Ramos (cell line): ENCODE data around the gene DLX2.
"Not testable (repeated sequence)": the region's sequence is repeated elsewhere in the genome, so short reads cannot be mapped to it uniquely, and the experiment has no call there.

Experiments
- in situ Hi-C: fragments of 300-500 bp; cut with MboI; formaldehyde crosslinking; loops from one replicate; pipeline ENCODE4 v1.14.3; 2022; ENCODE audit warnings: low sequenced_read_pairs; ENCODE audit not compliant: unreplicated experiment

Gene DLX2

DNA sequence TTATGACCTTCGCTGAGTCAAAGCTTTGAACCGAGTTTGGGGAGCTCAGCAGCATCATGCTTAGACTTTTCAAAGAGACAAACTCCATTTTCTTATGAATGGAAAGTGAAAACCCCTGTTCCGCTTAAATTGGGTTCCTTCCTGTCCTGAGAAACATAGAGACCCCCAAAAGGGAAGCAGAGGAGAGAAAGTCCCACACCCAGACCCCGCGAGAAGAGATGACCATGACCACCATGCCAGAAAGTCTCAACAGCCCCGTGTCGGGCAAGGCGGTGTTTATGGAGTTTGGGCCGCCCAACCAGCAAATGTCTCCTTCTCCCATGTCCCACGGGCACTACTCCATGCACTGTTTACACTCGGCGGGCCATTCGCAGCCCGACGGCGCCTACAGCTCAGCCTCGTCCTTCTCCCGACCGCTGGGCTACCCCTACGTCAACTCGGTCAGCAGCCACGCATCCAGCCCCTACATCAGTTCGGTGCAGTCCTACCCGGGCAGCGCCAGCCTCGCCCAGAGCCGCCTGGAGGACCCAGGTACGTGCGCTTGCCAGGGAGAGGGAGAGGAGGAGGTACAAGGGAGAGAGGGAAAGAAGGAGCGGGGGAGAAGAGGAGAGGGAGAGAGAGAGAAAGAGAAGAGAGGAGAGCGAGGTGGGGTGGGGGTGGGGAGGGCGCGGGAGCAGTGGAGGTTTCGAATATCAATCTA lies 17.1 kb downstream of the DLX2 start, which contains the start of gene DLX1:
Gene DLX1, plus strand, starts transcription at position 48 of the 700 bp plus-strand sequence. Its CDS starts 171 bp downstream, at position 219.
- in situ Hi-C loops = no loop called here

DNA sequence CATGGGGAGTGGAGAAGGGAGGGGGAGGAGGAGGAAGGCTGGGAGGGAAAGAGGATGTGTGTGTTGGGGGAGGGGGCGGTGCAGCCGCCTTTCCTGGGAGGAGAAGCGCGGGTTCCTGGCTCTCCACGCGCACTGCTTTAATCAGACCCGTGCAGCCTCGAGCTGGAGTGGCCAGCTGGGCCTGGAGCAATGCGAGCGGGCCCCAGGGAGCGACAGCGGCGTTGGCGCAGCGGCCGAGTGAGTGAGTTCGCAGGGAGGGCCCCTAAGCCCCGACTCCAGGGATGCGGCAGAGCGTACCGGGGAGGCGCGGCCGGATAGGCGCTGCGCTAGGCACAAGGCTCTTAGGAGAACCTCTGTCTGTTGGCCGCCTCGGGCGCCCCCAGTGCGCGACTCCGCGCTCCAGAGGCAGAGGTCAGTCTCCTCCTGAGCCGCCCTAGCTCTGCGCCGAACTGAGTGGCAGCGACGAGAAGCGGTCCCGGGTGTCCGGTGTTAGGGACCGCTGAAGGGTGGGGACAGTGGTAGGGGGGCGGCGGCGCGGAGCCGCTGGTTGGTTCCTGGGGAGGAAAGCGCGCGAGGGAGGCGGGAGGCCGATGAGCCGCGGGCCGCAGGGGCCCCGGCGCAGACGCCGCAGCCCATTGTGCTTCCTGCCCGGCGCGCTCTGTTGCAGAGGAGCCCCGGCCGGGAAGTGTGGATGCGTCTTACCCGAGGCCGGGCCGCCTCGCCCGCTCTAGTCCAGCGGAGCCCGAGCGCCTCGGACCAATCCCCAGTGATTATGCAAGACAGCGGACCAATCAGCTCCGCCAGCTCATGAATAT lies 17.8 kb downstream of the DLX2 start:
- in situ Hi-C loops = no loop called here

DNA sequence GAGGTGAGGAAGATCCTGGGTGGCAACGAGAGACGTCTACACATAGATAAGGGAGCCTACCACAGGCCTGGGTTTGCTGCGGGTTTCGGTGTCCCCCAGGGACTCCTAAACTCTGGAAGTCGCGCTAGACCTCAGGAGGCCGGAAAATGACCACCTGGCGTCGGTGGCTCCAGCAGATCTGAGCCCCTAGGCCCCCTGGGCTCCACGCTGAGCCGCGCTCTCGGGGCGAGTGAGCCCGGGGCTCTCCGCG lies 18.4 kb downstream of the DLX2 start:
- in situ Hi-C loops = no loop called here

DNA sequence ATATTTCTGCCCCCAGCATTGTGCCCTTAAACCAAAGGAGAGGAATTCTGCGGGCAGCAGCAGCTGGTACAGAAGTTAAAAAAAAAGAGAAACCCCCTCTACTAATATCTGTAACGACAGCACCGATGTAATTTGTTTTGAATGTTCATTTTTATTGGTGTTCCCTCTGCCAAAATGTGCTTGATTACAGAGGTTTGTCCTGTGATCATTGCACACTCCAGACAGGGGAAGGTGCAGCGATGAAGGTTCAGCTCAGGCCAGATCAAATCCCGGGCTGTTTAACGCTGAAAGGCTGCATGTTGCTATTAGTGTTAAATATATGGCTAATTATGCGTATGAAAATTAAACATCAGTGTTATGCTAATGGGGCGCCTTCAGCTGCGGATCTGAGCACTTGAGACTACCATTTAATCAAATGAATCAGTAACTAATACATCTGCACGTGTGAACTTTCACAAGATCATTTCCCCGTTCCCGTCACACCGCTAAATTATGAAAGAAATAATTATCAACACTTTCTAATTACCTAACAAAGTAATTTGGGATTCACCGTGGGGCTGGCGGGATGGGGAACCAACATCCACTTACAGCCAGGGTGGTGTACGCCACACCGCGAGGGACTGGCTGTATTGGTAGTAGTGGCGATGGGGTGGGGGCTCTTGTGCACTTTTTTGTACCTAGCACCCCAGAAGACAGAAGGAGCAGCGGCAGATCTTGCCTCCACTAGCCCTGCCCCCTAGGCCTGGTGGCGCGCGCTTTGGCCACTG lies 18.9 kb downstream of the DLX2 start:
- in situ Hi-C loops = no loop called here

DNA sequence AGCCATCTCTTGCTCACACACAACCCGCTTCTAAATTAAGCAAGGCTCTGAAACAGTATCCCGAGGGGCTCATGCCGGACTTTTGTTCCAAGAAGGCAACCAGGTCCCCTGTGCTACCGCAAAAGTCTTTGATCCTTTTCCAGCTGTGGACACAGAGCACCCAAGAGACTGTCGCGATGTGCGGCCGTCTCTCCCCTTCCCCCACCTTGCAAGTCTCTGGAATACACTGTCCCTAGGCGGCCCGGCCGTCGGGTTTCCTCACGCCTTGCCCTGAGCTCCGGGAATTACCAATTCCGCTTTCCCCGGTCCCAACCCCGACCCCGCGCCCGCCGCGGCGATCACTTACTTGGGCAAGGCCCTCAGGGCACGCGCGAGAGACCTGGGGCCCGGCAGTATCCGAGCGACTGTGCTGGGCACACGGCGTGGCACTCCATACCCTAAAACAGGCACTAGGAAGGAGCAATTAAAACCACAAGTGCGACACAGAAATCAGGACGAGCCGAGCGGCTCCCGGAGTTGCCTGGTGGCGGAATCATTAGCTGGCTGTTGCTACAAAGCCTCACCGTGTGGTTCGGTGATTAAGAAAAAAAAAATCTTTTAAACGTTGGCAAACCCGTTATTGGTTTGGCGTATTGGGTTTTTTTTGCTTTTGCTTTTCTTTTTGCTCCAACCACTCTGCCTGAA lies 19.6 kb downstream of the DLX2 start:
- in situ Hi-C loops = no loop called here

DNA sequence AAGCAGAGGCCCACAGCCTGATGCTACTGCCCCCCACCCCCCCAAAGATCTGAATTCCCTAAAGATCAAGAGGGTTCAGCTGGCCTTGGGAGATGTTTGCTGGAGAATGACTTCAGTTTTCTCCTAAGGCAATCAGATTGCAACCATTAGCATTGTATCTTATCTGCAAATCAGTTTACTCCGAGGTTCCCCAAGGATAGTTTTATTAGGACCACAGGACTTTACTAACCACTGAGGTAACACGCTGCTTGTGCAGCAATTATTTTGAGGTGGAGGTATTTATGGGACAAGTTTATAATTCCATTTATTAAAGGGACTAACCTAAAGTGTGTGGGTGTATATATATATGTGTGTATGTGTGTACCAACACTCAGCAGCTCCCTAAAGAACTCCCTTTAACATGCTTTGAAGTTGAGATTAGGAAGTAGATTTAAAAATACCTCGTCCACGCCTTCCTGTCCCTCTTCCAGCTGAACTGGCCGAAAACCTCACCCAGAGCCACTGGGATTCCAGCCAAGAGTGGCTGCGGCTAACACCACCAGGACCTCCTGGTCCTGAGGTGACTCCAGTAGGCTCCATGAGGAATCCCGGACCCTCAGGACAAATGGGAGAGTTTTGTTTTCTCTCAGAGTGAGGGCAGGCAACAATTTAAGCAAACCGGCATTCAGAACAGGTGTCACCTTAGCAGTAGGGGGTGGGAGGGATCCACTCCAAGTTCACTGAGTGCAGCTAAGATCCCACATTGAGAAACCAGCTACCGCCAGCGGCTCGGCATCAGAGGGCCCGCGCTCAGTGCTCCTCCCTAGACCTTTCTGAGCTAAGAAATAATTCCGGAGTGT lies 20.4 kb downstream of the DLX2 start:
- in situ Hi-C loops = no loop called here

DNA sequence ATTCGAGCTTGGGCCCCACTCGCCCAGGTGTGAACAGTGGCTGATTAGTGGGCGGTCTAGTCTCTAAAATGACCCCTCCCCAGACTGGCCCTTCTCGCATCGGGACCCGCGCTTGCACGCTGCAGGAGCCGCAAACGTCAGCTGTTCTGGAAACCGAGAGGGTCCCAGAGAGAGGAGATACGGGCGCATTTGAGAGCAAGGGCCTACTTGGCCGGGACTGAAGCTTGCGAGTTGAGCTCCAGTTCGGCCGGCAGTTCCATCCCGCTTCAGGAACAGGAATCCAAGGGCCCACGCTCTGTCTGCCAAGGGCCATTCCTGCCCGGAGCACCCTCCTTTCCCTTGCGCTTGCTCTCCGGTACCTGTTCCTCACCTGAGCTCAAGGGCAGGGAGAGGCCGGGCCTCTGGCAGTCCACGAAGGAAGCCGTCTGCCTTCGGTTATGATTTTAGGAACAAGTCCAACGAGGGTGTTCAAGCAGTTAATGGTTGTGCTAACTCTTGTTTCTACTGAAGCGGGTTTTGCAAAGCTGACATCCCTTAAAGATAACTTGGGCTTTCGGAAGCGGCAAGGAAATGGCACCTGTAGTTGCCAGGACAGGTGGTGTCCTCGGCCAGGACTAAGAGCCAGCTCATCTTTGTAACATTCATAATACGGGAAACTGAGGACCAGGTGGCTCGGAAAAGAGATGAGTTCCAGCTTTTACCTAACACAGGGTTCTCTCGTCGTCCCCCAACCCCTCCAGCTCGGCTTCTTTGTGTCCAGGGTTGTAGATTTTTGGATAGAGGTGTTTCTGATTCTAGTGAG lies 21.3 kb downstream of the DLX2 start:
- in situ Hi-C loops = no loop called here

DNA sequence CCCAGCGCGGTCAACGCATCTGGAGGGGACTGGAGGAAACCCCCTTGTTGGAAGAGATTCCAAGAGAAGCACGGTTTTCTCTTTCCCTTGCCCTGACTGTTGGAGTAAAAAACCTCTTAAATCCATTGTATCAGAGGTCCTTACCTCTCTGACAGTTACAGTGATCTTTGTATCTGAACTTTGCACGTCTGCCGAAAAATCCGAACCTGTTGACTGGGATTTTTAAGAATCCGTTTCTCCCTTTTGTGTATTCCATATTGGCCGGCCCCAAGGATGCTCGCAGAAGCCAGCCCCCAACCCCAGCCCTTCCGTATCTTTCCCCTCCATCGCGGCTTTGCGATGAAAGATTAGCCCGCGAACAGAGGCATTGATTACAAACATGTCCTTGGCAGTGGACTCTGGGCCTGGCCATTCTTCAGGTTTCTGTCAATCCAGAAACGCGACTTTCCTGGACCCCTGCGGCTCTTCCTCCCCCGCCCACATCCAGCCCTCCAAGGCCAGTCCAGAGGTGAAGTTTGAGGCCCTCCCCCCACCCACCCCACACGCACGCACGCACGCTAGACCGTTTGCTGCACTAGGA lies 22.0 kb downstream of the DLX2 start:
- in situ Hi-C loops = no loop called here

DNA sequence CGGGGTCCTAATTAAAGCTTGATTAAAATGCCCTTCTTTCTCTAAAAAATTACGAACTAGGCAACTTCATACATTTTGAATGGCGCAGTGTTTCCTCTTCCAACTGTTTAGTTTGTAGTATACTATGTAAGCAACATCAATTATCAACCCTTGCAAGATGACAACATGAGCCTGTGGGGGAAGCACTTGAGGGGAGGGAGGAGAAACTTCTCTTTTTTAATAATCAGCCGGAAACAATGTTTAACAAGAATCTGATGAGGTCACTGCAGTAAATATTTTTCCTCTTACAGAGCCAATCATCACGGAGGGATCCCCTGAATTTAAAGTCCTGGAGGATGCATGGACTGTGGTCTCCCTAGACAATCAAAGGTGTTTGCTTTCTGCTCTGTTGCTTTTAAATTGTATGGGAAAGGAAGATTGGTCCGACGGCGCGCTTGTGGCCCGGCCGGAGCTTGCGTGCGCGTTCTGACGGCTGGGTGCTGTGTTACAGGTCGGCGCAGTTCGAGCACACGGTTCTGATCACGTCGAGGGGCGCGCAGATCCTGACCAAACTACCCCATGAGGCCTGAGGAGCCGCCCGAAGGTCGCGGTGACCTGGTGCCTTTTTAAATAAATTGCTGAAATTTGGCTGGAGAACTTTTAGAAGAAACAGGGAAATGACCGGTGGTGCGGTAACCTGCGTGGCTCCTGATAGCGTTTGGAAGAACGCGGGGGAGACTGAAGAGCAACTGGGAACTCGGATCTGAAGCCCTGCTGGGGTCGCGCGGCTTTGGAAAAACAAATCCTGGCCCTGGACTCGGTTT lies 22.7 kb downstream of the DLX2 start:
- in situ Hi-C loops = no loop called here

DNA sequence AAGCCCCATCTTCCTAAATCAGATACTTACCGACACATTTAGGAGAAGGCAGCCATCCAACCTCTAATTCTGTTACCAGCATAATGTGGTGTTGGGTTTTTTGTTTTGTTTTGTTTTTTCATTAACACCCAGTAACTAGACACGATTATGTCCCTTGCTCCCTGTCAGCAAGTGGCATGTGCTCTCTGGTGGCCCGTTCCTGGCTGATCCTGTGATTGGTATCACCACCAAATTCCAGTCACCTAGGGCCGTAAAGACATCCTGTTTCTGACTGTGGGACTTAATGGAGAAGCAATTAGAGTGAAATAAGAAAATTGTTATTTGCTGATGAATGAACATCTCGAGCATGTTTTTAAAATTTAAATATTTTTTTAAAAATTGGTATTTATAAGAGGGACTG lies 23.3 kb downstream of the DLX2 start:
- in situ Hi-C loops = no loop called here

DNA sequence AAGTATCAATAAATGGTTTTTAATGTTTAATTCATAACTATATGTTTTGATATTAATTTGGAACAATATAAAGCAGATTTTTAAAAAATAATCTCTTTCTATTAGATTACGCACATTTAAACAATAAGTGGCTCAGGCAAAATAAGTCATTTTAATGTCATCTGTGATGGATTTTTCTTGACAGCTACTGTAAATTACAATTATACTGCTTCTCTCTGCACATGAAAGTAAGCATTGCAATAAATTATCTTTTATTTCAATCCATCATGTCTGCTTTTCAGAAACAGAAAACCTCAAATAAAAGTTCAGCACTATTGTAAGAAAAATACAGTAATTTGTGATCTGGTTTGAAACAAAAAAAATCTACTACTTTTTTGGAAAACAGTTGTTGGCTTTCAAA lies 28.4 kb downstream of the DLX2 start:
- in situ Hi-C loops = no loop called here

DNA sequence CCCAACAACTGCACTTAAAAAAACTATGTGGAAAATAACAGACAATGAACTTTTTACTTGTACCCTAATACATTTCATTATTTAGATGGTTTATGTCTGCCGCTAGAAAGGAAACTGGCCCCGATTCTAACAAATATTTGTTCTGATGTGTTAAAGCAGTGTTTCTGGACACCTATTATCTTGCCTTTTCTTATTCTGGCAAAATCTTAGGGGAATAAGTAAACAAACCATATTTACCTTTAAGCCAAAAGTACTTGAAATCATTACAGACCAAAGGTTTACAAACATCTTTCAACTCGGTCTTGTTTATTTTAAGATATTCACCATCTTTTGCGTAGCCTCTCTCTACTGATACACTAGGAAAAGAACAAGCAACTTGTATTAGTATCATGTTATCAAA lies 29.2 kb downstream of the DLX2 start:
- in situ Hi-C loops = no loop called here

DNA sequence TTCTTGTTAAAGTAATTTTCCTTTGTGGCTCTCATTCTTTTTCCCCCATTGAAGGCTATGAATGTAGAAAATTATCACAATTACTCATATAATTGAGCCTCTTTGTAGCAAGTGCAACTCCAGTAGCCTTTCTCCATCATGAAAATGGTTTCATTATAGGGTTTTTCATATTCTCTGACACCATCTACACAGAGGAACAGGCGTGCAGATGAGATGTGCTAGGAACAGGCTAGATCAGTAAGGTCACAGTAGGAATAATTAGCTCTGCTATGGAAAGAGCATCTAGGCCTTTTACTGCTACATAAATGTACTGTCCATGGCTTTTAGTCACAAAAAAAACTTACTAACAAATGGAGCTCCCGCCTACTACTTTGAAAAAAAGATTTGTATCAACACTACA lies 30.0 kb downstream of the DLX2 start:
- in situ Hi-C loops = no loop called here

DNA sequence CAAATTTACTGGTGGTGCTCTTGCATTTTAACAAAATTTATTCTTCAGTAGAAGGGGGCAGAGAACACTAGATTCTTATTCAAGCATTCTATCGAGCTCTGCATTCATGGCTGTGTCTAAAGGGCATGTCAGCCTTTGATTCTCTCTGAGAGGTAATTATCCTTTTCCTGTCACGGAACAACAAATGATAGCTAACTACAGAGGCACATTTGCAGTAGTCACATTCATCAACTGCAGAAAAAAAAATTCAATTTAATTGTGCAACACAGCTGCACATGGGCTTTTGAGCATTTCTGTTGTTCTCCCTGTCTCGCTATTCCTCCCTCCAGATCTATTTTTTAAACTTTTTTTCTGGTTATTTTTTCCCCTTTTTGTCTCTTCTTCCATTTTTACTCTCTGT lies 30.4 kb downstream of the DLX2 start:
- in situ Hi-C loops = no loop called here

DNA sequence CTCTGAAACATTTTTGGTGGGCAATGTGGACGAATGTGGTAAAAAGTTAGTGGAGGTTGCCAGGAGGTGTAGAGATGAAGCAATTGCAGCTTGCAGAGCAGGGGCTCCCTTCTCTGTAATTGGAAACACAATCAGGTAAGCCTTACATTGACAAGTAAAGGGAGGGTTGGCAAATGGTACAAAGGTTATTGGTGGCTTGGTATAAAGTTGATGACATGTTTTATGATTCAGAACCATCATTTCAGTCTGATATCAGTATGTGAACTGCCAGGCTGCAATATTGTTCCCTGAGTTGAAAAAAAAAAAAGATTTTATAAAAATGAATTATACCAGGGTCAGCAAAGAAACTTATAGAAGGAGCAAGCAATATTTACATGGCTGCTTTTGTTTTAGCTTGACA lies 31.8 kb downstream of the DLX2 start:
- in situ Hi-C loops = no loop called here

DNA sequence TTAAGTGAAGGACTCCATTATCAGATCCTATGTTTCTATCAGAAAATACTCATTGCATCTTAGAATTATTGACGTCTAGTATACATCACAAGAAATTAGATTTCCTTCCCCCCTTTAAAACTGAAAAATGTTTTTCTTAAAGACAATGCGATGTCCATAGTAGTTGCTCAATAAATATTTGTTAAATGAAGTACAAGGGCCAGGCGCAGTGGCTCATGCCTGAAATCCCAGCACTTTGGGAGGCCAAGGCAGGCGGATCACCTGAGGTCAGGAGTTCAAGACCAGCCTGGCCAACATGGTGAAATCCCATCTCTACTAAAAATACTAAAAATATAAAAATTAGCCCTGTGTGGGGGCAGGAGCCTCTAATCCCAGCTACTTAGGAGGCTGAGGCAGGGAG lies 34.8 kb downstream of the DLX2 start:
- in situ Hi-C loops = not testable (repeated sequence)

DNA sequence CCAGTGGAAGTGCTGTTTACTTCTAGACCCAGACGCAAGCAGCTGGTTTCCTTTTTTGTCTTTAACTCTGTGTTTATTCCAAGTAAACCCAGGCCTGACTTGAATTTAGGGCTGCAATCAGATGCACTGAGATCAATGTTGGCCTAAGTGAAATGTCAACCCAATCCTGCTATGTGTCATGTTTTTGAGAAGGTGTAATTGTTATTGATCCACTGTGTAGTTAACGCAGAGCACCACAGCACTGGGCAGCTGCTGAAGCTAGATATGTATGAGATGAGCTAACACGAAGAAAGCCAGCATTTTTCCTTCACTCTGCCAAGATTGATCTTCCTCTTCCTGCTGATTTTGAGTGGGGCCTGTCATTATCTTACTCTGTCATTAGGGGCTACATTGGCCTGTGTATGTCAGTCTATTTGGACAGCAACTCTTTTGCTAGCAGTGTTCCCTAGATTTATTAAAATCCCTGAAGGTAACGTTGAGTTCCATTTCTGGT lies 36.3 kb downstream of the DLX2 start:
- in situ Hi-C loops = no loop called here

DNA sequence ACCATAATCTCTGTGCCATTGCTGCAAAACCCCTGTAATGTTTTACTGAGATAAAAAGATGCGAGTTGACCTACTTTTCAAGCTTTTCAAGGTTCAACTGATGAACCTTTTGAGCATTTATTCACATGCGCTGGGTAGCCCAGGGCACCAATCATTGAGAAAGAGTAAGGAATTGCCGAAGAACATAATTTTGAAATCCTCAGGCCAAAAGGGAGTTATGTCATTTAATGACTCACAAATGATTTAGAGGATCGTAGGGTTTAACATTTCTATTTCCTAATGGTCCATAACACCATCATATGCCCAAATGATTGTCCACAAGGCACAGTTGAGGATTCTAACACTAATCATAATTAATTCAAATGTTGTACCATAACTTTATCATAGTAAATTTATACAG lies 37.6 kb downstream of the DLX2 start:
- in situ Hi-C loops = no loop called here
